NOMO-1 treated with dmso at 0.1 percent for 144 hours (cell line): ENCODE data around the gene DNAJC12.
"Not testable (repeated sequence)": the region's sequence is repeated elsewhere in the genome, so short reads cannot be mapped to it uniquely, and the experiment has no call there.

ENCODE experiments used
- DNase-seq: peaks from one replicate; lab custom pipeline; 2025; ENCODE audit not compliant: unreplicated experiment; lab: John Stamatoyannopoulos, UW

DNAJC12 gene

DNA sequence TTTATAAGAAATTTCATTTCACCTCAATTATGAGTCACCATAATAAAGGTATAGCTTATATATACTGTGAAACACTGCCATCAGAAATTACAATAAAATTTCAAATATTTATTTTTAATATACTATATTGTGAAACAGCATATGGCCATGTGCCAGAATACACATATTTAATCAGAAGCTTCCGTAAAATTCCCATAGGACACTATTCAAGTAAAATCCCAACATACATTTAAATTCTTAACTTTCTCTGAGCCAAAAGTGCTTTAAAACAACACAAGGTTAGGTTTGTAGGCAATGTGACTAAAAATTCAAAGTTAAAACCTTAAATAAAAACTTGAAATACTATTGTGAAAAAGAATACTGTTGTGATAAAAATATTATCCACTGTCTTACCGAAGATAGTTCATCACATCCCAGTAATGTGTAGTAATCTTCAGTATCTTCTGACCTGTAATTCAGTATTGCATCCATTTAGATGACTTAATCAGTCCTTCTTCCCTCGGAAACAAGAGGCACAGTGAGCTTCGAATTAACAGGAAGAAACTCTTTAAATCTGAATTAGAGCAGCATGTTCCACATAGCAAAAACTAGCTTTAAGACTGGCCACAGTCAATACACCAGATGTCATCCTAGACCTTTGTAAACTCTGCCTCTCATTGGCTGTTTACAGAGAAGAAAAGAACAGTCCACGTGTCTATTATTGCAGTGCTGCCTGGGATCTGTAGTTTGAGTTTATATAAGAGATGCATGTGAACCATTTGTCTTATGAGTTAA lies at the start of gene DNAJC12:
Gene DNAJC12 (minus strand): TSS at position 648 of the 774 bp plus-strand sequence. CDS start 177 bp downstream, at position 471.
- no peak for DNase-seq

- DNase-seq = peak; percentile 86
Observed at GRCh38 chr10:67884842-67885670, 47.1 kb upstream of the DNAJC12 start.

- DNase-seq = peak; percentile 97
Observed at GRCh38 chr10:67884313-67884841, 46.4 kb upstream of the DNAJC12 start, which contains the start of gene SIRT1. Gene SIRT1, plus strand, starts transcription at chr10:67884656. Its CDS starts 66 bp downstream, at chr10:67884722.

DNA sequence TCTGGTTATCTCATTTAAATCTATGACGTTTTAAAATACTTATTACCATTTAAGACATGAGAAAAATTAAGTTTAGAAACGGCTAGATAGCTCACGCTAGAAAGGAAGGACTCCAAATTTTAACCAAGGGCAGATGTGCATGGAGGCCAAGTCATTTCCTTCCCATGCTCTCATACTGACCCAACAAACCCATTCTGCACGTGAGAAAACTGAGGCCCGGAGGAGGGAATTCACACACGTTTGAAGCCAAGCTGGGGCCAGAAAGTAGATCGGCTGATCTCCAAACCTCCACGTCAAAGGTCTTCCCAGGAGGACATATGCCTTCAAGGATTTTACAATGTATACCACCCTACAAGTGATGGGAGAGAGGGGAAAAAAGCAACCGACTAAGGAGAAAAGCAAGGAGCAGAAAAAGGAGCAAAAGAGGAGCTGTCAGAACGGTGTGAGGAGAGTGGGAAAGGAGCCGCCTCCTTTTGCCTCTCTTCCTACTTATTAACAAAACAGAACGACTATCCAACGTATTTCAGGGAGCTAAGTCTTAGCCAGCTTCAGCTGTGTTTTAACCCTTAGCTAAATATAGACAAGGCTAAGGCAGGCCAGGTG lies 45.8 kb upstream of the DNAJC12 start:
- DNase-seq = no peak

DNA sequence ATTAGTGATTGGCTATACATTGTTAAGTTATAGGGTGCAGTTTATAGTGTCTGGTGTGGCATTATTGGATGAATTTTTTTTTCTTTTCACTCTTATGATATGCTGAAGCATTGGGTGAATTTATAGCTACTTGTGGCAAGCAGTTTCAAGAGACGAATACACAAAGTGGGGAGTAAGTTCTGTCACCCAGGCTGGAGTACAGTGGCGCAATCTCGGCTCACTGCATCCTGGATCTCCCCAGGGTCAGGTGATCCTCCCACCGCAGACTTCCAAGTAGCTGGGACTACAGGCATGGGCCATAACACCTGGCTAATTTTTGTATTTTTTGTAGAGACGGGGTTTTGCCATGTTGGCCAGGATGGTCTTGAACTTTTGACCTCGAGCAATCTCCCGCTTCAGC lies 40.1 kb upstream of the DNAJC12 start:
- no peak for DNase-seq

DNA sequence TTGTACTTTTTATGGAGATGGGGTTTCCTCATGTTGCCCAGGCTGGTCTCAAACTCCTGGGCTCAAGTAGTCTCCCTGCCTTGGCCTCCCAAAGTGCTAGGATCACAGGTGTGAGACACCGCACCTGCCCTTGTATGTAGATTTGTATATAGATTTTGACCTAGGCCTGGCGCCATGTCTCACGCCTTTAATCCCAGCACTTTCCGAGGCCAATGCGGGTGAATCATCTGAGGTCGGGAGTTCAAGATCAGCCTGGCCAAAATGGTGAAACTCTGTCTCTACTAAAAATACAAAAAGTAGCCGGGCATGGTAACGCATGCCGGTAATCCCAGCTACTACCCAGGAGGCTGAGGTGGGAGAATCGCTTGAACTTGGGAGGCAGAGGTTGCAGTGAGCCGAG lies 39.4 kb upstream of the DNAJC12 start:
- DNase-seq = not testable (repeated sequence)

GRCh38 chr10:67875340-67876238 lies 37.6 kb upstream of the DNAJC12 start:
- DNase-seq = no peak

DNA sequence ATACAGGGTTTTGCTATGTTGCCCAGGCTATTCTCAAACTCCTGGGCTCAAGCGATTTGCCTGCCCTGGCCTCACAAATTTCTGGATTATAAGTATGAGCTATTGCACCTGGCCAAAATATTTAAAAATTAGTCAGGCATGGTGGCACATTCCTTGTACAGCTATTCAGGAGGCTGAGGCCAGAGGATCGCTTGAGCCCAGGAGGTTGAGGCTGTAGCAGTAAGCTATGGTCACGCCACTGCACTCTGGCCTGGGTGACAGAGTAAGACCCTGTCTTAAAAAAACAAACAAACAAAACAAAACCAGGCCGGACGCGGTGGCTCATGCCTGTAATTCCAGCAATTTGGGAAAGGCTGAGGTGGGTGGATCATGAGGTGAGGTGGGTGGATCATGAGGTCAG lies 32.0 kb upstream of the DNAJC12 start:
- DNase-seq = no peak

GRCh38 chr10:67868132-67868531 lies 30.1 kb upstream of the DNAJC12 start:
- DNase-seq = no peak

DNA sequence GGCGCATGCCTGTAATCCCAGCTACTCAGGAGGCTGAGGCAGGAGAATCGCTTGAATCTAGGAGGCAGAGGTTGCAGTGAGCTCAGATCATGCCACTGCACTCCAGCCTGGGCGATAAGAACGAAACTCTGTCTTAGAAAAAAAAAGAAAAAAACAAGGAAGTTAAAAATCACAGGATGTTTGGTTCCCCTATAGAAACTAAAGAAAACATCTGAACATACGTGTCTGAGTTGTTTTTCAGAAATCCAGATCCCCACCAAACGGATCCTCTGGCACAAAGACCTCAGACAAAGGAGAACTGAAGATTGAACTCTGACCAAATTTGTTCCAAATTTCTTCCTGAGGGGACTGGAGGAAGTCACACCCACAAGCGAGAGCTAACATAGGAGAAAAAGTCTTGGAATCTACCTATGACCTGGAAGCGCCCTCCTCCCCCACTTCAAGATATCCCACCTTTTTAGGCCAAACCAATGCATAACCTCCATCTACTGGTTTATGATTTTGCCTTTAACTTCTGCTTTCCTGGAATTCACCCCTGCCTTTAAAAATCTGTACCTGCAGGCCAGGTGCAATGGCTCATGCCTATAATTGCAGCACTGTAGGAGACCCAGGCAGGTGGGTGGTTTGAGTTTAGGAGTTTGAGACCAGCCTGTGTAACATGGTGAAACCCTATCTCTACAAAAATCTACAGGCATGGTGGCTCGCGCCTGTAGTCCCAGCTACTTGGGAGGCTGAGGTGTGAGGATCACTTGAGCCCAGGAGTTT lies 26.8 kb upstream of the DNAJC12 start:
- peak; percentile 48 for DNase-seq

DNA sequence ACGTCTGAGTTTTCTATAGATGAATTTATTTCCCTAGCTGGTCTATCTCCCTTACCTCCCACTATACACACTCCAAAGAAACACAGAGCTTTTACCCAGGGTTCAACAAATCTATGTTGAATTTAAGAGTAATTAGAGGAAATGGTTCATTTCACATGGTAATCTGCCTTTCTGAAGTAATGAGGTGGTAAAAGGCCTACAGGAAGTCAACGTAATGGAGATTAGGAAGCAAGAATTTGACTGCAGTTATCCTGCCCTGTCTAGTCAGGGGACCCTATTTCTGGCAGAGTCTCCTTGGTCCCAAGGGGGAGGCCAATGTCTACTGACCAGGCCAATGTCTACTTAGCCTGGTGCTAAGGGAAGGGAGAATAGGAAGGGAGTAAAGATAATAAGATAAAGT lies 25.1 kb upstream of the DNAJC12 start:
- no peak for DNase-seq

DNA sequence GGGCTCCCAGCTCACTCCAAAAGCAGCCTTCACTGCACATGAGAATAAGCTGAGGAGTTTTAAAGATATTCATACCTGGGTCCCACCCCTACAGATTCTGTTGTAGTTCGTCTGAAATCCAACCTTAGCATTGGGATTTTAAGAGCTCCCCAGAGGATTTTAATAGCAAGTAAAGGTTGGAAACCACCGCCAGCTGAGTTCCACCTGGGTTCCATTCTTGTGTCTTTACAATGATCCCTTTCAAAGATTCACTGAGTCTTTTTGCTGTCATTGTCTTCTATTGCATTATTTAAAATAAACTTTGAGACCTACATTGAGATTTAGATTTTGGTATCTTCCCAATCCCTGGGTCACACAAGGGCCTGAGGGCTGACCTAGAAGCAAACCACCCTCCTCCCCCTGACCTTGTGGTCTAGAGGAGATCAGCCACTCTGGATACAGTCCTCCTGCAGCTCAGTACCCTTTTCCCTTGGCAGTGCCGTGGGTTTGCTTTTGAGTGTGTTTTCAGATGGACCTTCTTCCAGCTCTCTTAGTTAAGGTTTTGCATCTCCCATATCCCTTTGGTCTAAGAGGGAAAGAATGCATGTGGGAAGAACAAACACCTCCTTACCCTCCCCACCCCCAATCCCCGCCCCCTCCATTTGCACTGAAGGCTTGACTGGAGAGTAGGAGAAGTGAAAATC lies 23.9 kb upstream of the DNAJC12 start:
- no peak for DNase-seq

DNA sequence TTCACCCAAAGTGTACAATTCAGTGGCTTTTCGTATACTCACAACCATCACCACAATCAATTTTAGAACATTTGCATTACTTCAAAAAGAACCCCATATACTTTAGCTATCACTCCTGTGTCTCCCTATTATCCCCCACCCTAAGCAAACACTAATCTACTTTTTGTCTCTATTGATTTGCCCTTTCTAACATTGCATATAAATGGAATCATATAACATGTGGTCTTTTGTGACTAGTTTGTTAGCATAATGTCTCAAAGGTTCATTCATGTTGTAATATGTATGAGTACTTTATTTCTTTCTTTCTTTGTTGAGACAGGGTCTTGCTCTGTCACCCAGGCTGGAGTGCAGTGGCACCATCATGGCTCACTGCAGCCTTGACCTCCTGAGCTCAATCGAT lies 21.0 kb upstream of the DNAJC12 start:
- no peak for DNase-seq

DNA sequence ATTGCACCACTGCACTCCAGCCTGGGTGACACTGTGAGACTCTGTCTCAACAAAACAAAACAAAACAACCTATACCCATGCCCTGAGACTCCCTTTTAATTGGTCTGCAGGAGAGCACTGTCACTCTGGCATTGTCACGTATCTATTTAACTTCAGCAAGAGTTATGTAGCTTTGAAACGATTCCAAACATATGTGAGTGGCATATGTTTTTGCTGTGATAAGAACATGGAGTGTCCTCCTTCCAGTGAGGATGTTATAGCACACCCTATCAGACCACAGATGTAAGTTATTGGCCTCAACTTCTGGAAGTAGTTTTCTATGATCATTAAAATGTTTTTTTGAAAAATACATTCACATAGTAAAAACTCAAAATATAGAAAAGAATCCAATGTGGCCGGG lies 15.5 kb upstream of the DNAJC12 start:
- no peak for DNase-seq

GRCh38 chr10:67852761-67853160 lies 14.8 kb upstream of the DNAJC12 start:
- DNase-seq = no peak

DNA sequence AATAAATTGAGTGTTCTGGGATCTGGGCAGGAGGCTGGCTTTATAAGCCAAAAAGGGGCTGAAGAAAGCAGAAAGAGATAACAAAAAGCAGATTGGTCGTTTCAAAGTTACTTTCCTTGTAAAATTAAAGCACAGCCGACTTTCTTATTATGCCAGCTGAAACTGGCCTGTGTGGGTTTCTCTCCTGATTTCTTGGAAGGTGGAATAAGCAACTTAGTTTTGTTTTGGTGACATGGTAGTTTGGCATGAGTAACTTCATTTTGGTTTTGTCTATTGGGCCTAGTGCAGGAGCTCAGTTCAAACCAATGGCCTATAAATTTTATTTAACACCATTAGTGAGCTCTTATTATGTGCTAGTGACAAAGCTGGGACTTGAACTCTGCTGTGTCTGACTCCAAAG lies 13.2 kb upstream of the DNAJC12 start:
- no peak for DNase-seq

GRCh38 chr10:67849331-67850011 lies 11.5 kb upstream of the DNAJC12 start:
- DNase-seq = peak; percentile 82

GRCh38 chr10:67843284-67843683 lies 5.3 kb upstream of the DNAJC12 start:
- no peak for DNase-seq

GRCh38 chr10:67841737-67842136 lies 3.7 kb upstream of the DNAJC12 start:
- DNase-seq = no peak
